Trophoblast cell (in vitro differentiated cells and primary cell): ENCODE results near the gene PGBD5.

ENCODE experiments used
- DNase-seq, 2 donors: peaks; one replicate each; pipeline ENCODE4 v3.0.0-alpha.2; 2016
- H2AFZ ChIP-seq: 2 replicates; pipeline ENCODE4 v1.6.1; 2013; ENCODE audit warnings: low read length, moderate library complexity, mild to moderate bottlenecking; ENCODE audit not compliant: insufficient read depth, poor library complexity
- H2AK5ac ChIP-seq: 2 replicates; pipeline ENCODE4 v1.6.1; 2013; ENCODE audit warnings: mild to moderate bottlenecking, low read length
- H2BK120ac ChIP-seq: 2 replicates; pipeline ENCODE4 v1.6.1; 2013; ENCODE audit warnings: low read length, mild to moderate bottlenecking, moderate library complexity; ENCODE audit not compliant: insufficient read depth, poor library complexity
- H2BK12ac ChIP-seq: 2 replicates; pipeline ENCODE4 v1.6.1; 2013; ENCODE audit warnings: mild to moderate bottlenecking, low read length, moderate library complexity
- H2BK5ac ChIP-seq: 2 replicates; pipeline ENCODE4 v1.6.1; 2013; ENCODE audit warnings: low read length, low read depth, moderate library complexity, mild to moderate bottlenecking; ENCODE audit not compliant: poor library complexity
- H3K14ac ChIP-seq: 2 replicates; pipeline ENCODE4 v1.6.1; 2013; ENCODE audit warnings: mild to moderate bottlenecking, low read length
- H3K18ac ChIP-seq: 2 replicates; pipeline ENCODE4 v1.6.1; 2013; ENCODE audit warnings: mild to moderate bottlenecking, low read length
- H3K23ac ChIP-seq: 2 replicates; pipeline ENCODE4 v1.6.1; 2013; ENCODE audit warnings: low read length
- H3K27ac ChIP-seq: 2 replicates; pipeline ENCODE4 v1.5.1; 2013; ENCODE audit warnings: low read depth, mild to moderate bottlenecking, inconsistent platforms, low read length, moderate library complexity
- H3K27me3 ChIP-seq: 2 replicates; pipeline ENCODE4 v1.6.1; 2013; ENCODE audit warnings: inconsistent platforms, mild to moderate bottlenecking, low read length, moderate library complexity; ENCODE audit not compliant: insufficient read depth
- H3K36me3 ChIP-seq, 2 experiments: 1 replicate in 1 of 2; 2 replicates in 1 of 2; pipeline ENCODE4 v1.6.1; 2013; ENCODE audit warnings: low read length in 2 of 2, mild to moderate bottlenecking in 2 of 2, moderate library complexity in 1 of 2; ENCODE audit not compliant: insufficient read depth in 2 of 2, control insufficient read depth in 1 of 2
- H3K4ac ChIP-seq: 2 replicates; pipeline ENCODE4 v1.6.1; 2013; ENCODE audit warnings: low read depth, mild to moderate bottlenecking, low read length, moderate library complexity
- H3K4me1 ChIP-seq, 2 experiments: 1 replicate in 1 of 2; 2 replicates in 1 of 2; pipeline ENCODE4 v1.6.1; 2013; ENCODE audit warnings: low read length in 2 of 2, mild to moderate bottlenecking in 2 of 2, moderate library complexity in 1 of 2; ENCODE audit not compliant: insufficient read depth in 2 of 2, control insufficient read depth in 1 of 2
- H3K4me2 ChIP-seq: 2 replicates; pipeline ENCODE4 v1.6.1; 2013; ENCODE audit warnings: inconsistent platforms, mild to moderate bottlenecking, low read length, moderate library complexity
- H3K4me3 ChIP-seq: 2 replicates; pipeline ENCODE4 v1.5.1; 2013; ENCODE audit warnings: mild to moderate bottlenecking, low read depth, low read length, inconsistent platforms
- H3K79me1 ChIP-seq: one replicate; pipeline ENCODE4 v1.6.1; 2013; ENCODE audit warnings: low read length
- H3K79me2 ChIP-seq: 2 replicates; pipeline ENCODE4 v1.6.1; 2013; ENCODE audit warnings: low read length, mild to moderate bottlenecking; ENCODE audit not compliant: control insufficient read depth, insufficient read depth, poor library complexity
- H3K9ac ChIP-seq: 2 replicates; pipeline ENCODE4 v1.6.1; 2013; ENCODE audit warnings: mild to moderate bottlenecking, low read length
- H3K9me3 ChIP-seq: 2 replicates; pipeline ENCODE4 v1.6.1; 2013; ENCODE audit warnings: low read depth, mild to moderate bottlenecking, control low read depth, inconsistent platforms, low read length; ENCODE audit not compliant: insufficient read depth
- H4K12ac ChIP-seq: 2 replicates; pipeline ENCODE4 v1.6.1; 2013; ENCODE audit warnings: low read depth, mild to moderate bottlenecking, low read length, moderate library complexity
- H4K8ac ChIP-seq: 2 replicates; pipeline ENCODE4 v1.6.1; 2013; ENCODE audit warnings: low read depth, mild to moderate bottlenecking, low read length, moderate library complexity
- H4K91ac ChIP-seq: one replicate; pipeline ENCODE4 v1.6.1; 2013; ENCODE audit warnings: low read depth, mild to moderate bottlenecking, low read length, moderate library complexity
- WGBS: extraction: QIAGEN DNeasy Blood & Tissue Kit; methylation state at CpG from one replicate; pipeline ENCODE4 v1.1.7; 2013; ENCODE audit warnings: missing lambda C conversion rate; ENCODE audit not compliant: insufficient read length, insufficient coverage; ENCODE audit errors: extremely low coverage; 5-methylcytosine and 5-hydroxymethylcytosine counted together

PGBD5 gene

GRCh38 chr1:230299191-230300006, 126.7 kb downstream of the PGBD5 start:
- no CpG with 5 or more reads among the region's 15 CpGs for WGBS
- Histone ChIP-seq H3K36me3 (no peaks in the 10 kb centered on the region), H2BK5ac (no peak overlapping the region), H3K14ac (no peak overlapping the region), H3K4me1 (peaks cover 0 to 2% of the 10 kb centered on the region in 2 experiments), H3K79me2 (no peaks in the 10 kb centered on the region), H3K9ac (no peak overlapping the region), H4K12ac (no peak overlapping the region), H2BK12ac (no peak overlapping the region), H3K4ac (no peak overlapping the region), H2AK5ac (no peak overlapping the region), H3K23ac (no peak overlapping the region), H3K18ac (no peak overlapping the region), H4K8ac (no peak overlapping the region), H2AFZ (no peak overlapping the region), H2BK120ac (no peak overlapping the region), H3K27ac (no peak overlapping the region), H4K91ac (no peak overlapping the region), H3K9me3 (peaks cover 1% of the 10 kb centered on the region), H3K4me2 (no peak overlapping the region), H3K4me3 (no peak overlapping the region), H3K79me1 (no peaks in the 10 kb centered on the region), H3K27me3 (no peaks in the 10 kb centered on the region)
- DNase-seq, result no peak

- H3K36me3 ChIP-seq, result no peaks in the 10 kb centered on the region
- H3K9me3 ChIP-seq, result peaks cover 1% of the 10 kb centered on the region
- no peak overlapping the region for H2BK12ac ChIP-seq
- H3K79me1 ChIP-seq, result no peaks in the 10 kb centered on the region
- H3K4me2 ChIP-seq, result no peak overlapping the region
- H3K79me2 ChIP-seq, result no peaks in the 10 kb centered on the region
- H4K8ac ChIP-seq, result no peak overlapping the region
- H4K12ac ChIP-seq, result no peak overlapping the region
- H3K27ac ChIP-seq, result no peak overlapping the region
- no peak overlapping the region for H2AK5ac ChIP-seq
- H4K91ac ChIP-seq, result no peak overlapping the region
- H3K18ac ChIP-seq, result no peak overlapping the region
- peaks cover 0 to 2% of the 10 kb centered on the region in 2 experiments for H3K4me1 ChIP-seq
- H2BK120ac ChIP-seq, result no peak overlapping the region
- no peak overlapping the region for H3K9ac ChIP-seq
- no peak overlapping the region for H3K14ac ChIP-seq
- H2AFZ ChIP-seq, result no peak overlapping the region
- no peak for DNase-seq
- no peak overlapping the region for H3K23ac ChIP-seq
- H3K4me3 ChIP-seq, result no peak overlapping the region
- no peak overlapping the region for H3K4ac ChIP-seq
- H3K27me3 ChIP-seq, result peaks cover 9% of the 10 kb centered on the region
- H2BK5ac ChIP-seq, result no peak overlapping the region
- no CpG with 5 or more reads among the region's 3 CpGs for WGBS
These were observed 130.8 kb downstream of the PGBD5 start for GRCh38 chr1:230295367-230295766.

- H2BK120ac ChIP-seq, result no peak overlapping the region
- H3K18ac ChIP-seq, result no peak overlapping the region
- H3K4me3 ChIP-seq, result no peak overlapping the region
- peaks cover 1% of the 10 kb centered on the region for H3K9me3 ChIP-seq
- H3K14ac ChIP-seq, result no peak overlapping the region
- no peak overlapping the region for H3K9ac ChIP-seq
- H3K4me2 ChIP-seq, result no peak overlapping the region
- H2AK5ac ChIP-seq, result no peak overlapping the region
- peaks cover 9% of the 10 kb centered on the region for H3K27me3 ChIP-seq
- no peak overlapping the region for H2BK12ac ChIP-seq
- no peaks in the 10 kb centered on the region for H3K79me1 ChIP-seq
- no peaks in the 10 kb centered on the region for H3K79me2 ChIP-seq
- no peak overlapping the region for H4K12ac ChIP-seq
- no peak for DNase-seq
- H2AFZ ChIP-seq, result no peak overlapping the region
- no CpG with 5 or more reads among the region's 7 CpGs for WGBS
- H3K4ac ChIP-seq, result no peak overlapping the region
- H3K27ac ChIP-seq, result no peak overlapping the region
- H4K8ac ChIP-seq, result no peak overlapping the region
- H3K4me1 ChIP-seq, result no peaks in the 10 kb centered on the region
- H3K36me3 ChIP-seq, result no peaks in the 10 kb centered on the region
- no peak overlapping the region for H4K91ac ChIP-seq
- H2BK5ac ChIP-seq, result no peak overlapping the region
- H3K23ac ChIP-seq, result no peak overlapping the region
These were observed 132.8 kb downstream of the PGBD5 start for GRCh38 chr1:230293390-230293700.

- Histone ChIP-seq H3K4me3 (no peak overlapping the region), H3K9ac (no peak overlapping the region), H2BK12ac (no peak overlapping the region), H4K91ac (no peak overlapping the region), H2BK120ac (no peak overlapping the region), H3K4me1 (no peaks in the 10 kb centered on the region), H2AK5ac (no peak overlapping the region), H3K9me3 (peaks cover 1% of the 10 kb centered on the region), H4K8ac (no peak overlapping the region), H3K4me2 (no peak overlapping the region), H3K4ac (no peak overlapping the region), H3K27me3 (peaks cover 9% of the 10 kb centered on the region), H3K36me3 (no peaks in the 10 kb centered on the region), H3K79me1 (no peaks in the 10 kb centered on the region), H3K79me2 (no peaks in the 10 kb centered on the region), H4K12ac (no peak overlapping the region), H2BK5ac (no peak overlapping the region), H2AFZ (no peak overlapping the region), H3K23ac (no peak overlapping the region), H3K27ac (no peak overlapping the region), H3K18ac (no peak overlapping the region), H3K14ac (no peak overlapping the region)
- DNase-seq, result no peak
- WGBS, result no CpG with 5 or more reads among the region's 12 CpGs
These were observed 133.3 kb downstream of the PGBD5 start for GRCh38 chr1:230292689-230293389.
